Liver (tissue), 9 donors: ENCODE results near the gene MLLT3. TPM values are rescaled to one million over a fixed set of nuclear protein-coding genes. Genes with fewer than 3 reads are reported as not detected.

Experiments used
- DNase-seq: peaks from one replicate; pipeline ENCODE4 v3.0.0-alpha.2; 2017; ENCODE audit warnings: low spot score
- H3K27ac ChIP-seq, 2 donors: one replicate each; pipeline ENCODE4 v1.7.0; 2013; ENCODE audit warnings: inconsistent platforms in 2 of 2, low read length in 2 of 2, control low read depth in 1 of 2, low read depth in 1 of 2, mild to moderate bottlenecking in 1 of 2
- H3K27me3 ChIP-seq, 4 donors: one replicate each; pipeline versions ENCODE4 v1.6.1 to v1.7.0; 2013; ENCODE audit warnings: low read length in 3 of 4, inconsistent platforms in 1 of 4, mild to moderate bottlenecking in 1 of 4, moderate library complexity in 1 of 4; ENCODE audit not compliant: control insufficient read depth in 4 of 4, insufficient read depth in 4 of 4
- H3K36me3 ChIP-seq, 4 donors: one replicate each; pipeline versions ENCODE4 v1.6.1 to v1.7.0; 2013; ENCODE audit warnings: low read length in 3 of 4, mild to moderate bottlenecking in 3 of 4, low read depth in 1 of 4, moderate library complexity in 1 of 4; ENCODE audit not compliant: control insufficient read depth in 4 of 4, insufficient read depth in 3 of 4
- H3K4me1 ChIP-seq, 4 donors: one replicate each; pipeline versions ENCODE4 v1.6.1 to v1.7.0; 2013; ENCODE audit warnings: low read length in 3 of 4, mild to moderate bottlenecking in 3 of 4, moderate library complexity in 1 of 4; ENCODE audit not compliant: control insufficient read depth in 4 of 4, insufficient read depth in 4 of 4
- H3K4me3 ChIP-seq, 3 donors: one replicate each; pipeline versions ENCODE4 v1.6.1 to v1.7.0; 2013; ENCODE audit warnings: low read length in 3 of 3, control low read depth in 1 of 3, low read depth in 1 of 3, mild to moderate bottlenecking in 1 of 3
- H3K9ac ChIP-seq, 2 donors: one replicate each; pipeline ENCODE4 v1.7.0; 2013; ENCODE audit warnings: low read length in 2 of 2, mild to moderate bottlenecking in 2 of 2, moderate library complexity in 2 of 2, control low read depth in 1 of 2, low read depth in 1 of 2
- H3K9me3 ChIP-seq, 4 donors: one replicate each; pipeline versions ENCODE4 v1.6.1 to v1.7.0; 2013; ENCODE audit warnings: low read length in 3 of 4; ENCODE audit not compliant: control insufficient read depth in 4 of 4
- EGR1 ChIP-seq, 2 donors: IDR thresholded peaks; 2 replicates each; pipeline ENCODE4 v1.6.1; 2016 to 2018; ENCODE audit warnings: antibody characterized with exemption in 2 of 2, low read depth in 2 of 2
- FOXA1 ChIP-seq: IDR thresholded peaks from 2 replicates; pipeline ENCODE4 v1.6.1; 2016; ENCODE audit warnings: antibody characterized with exemption
- FOXA2 ChIP-seq: IDR thresholded peaks from 2 replicates; pipeline ENCODE4 v1.6.1; 2016; ENCODE audit warnings: antibody characterized with exemption
- GABPA ChIP-seq, 2 donors: IDR thresholded peaks in 1 of 2; conservative IDR thresholded peaks in 1 of 2; 2 replicates each; pipeline ENCODE4 v1.6.1; 2016; ENCODE audit warnings: antibody characterized with exemption in 2 of 2, mild to moderate bottlenecking in 1 of 2, moderate library complexity in 1 of 2
- HNF4A ChIP-seq, 2 donors: conservative IDR thresholded peaks; 2 replicates each; pipeline ENCODE4 v1.6.1; 2016; ENCODE audit warnings: antibody characterized with exemption in 2 of 2, mild to moderate bottlenecking in 2 of 2
- HNF4G ChIP-seq: IDR thresholded peaks from 2 replicates; pipeline ENCODE4 v1.6.1; 2016; ENCODE audit warnings: antibody characterized with exemption
- JUND ChIP-seq, 2 donors: IDR thresholded peaks; 2 replicates each; pipeline ENCODE4 v1.6.1; 2016; ENCODE audit warnings: antibody characterized with exemption in 2 of 2
- NR2F2 ChIP-seq: IDR thresholded peaks from 2 replicates; pipeline ENCODE4 v1.6.1; 2016; ENCODE audit warnings: antibody characterized with exemption
- RXRA ChIP-seq, 2 donors: IDR thresholded peaks; 2 replicates each; pipeline ENCODE4 v1.6.1; 2017 to 2018; ENCODE audit warnings: antibody characterized with exemption in 2 of 2, mild to moderate bottlenecking in 1 of 2
- TAF1 ChIP-seq: conservative IDR thresholded peaks from 2 replicates; pipeline ENCODE4 v1.6.1; 2016; ENCODE audit warnings: antibody characterized with exemption, mild to moderate bottlenecking
- YY1 ChIP-seq: IDR thresholded peaks from 2 replicates; pipeline ENCODE4 v1.6.1; 2016; ENCODE audit warnings: antibody characterized with exemption, mild to moderate bottlenecking
- WGBS: extraction: QIAGEN DNeasy Blood & Tissue Kit; methylation state at CpG from one replicate; pipeline ENCODE4 v1.1.7; 2013; 5-methylcytosine and 5-hydroxymethylcytosine counted together
- polyA plus RNA-seq, 2 donors: library from polyadenylated mRNA; stranded (reverse) in 1 of 2; unstranded in 1 of 2; fragments of 200-250 nt in 1 of 2; fragments of >200 nt in 1 of 2; fragmentation: Nextera tagmentation in 1 of 2; extraction: Ambion mirVana in 1 of 2; gene quantifications; one replicate each; pipeline versions ENCODE4 v1.2.1 to v1.2.3, GENCODE V29; 2013 to 2015
- total RNA-seq, 2 donors: library from RNA; depleted of rRNA; stranded (reverse); fragments of >200 nt; gene quantifications; one replicate each; pipeline ENCODE4 v1.2.3, GENCODE V29; 2014
- TF ChIP-seq, protein P1 (sequence below): IDR thresholded peaks from 2 replicates; pipeline ENCODE4 v1.6.1; 2016; ENCODE audit warnings: antibody characterized with exemption, mild to moderate bottlenecking
- TF ChIP-seq, protein P2 (sequence below): IDR thresholded peaks from 2 replicates; pipeline ENCODE4 v1.6.1; 2016; ENCODE audit warnings: antibody characterized with exemption
- TF ChIP-seq, protein P3 (sequence below): IDR thresholded peaks from 2 replicates; pipeline ENCODE4 v1.6.1; 2016; ENCODE audit warnings: antibody characterized with exemption
- TF ChIP-seq, protein P4 (sequence below): fragments of 150-350 bp; IDR thresholded peaks from 2 replicates; pipeline ENCODE4 v1.5.1; 2017; ENCODE audit warnings: improper control_type of control experiment, low read depth, low read length; ENCODE audit not compliant: missing input control
- TF ChIP-seq, protein P5 (sequence below): IDR thresholded peaks from 2 replicates; pipeline ENCODE4 v1.6.1; 2016; ENCODE audit warnings: antibody characterized with exemption
- donor health status: healthy.
- donor health status: healthy.
- donor health status: healthy.
- donor health status: healthy.
- donor health status: healthy.

Gene MLLT3
- total and polyA plus RNA-seq, 4 donors = 0.79 to 25.5 (median 1.3) TPM

DNA sequence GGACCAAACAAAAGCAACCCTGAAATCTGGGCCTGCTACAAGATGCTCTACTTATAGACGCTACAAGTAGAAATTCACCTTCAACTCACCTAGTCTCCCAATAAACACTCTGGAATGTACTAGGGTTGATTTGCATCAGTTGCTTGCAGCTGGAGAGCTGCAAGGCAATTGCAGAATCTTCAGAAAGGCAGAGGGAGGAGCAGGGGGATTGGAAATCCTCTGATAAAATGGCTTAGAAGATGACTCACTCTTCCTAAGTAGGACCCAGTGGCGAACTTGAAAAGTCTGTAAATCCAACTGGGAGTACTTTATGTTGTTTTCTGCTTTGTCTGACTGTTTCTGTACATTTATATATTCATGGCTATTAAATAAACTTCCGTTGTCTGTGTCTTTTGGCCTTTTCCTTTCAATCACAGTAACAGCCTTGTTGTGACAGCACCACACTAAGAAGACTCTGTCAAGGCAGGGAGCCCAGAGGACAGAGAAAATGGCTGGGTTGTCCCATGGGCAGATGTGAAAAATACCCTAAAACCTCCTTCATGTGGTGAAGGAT, 14.7 kb upstream of the MLLT3 start (continued):
- TF ChIP-seq, protein P1, sequence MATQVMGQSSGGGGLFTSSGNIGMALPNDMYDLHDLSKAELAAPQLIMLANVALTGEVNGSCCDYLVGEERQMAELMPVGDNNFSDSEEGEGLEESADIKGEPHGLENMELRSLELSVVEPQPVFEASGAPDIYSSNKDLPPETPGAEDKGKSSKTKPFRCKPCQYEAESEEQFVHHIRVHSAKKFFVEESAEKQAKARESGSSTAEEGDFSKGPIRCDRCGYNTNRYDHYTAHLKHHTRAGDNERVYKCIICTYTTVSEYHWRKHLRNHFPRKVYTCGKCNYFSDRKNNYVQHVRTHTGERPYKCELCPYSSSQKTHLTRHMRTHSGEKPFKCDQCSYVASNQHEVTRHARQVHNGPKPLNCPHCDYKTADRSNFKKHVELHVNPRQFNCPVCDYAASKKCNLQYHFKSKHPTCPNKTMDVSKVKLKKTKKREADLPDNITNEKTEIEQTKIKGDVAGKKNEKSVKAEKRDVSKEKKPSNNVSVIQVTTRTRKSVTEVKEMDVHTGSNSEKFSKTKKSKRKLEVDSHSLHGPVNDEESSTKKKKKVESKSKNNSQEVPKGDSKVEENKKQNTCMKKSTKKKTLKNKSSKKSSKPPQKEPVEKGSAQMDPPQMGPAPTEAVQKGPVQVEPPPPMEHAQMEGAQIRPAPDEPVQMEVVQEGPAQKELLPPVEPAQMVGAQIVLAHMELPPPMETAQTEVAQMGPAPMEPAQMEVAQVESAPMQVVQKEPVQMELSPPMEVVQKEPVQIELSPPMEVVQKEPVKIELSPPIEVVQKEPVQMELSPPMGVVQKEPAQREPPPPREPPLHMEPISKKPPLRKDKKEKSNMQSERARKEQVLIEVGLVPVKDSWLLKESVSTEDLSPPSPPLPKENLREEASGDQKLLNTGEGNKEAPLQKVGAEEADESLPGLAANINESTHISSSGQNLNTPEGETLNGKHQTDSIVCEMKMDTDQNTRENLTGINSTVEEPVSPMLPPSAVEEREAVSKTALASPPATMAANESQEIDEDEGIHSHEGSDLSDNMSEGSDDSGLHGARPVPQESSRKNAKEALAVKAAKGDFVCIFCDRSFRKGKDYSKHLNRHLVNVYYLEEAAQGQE = no peak
- TF ChIP-seq, protein P2, sequence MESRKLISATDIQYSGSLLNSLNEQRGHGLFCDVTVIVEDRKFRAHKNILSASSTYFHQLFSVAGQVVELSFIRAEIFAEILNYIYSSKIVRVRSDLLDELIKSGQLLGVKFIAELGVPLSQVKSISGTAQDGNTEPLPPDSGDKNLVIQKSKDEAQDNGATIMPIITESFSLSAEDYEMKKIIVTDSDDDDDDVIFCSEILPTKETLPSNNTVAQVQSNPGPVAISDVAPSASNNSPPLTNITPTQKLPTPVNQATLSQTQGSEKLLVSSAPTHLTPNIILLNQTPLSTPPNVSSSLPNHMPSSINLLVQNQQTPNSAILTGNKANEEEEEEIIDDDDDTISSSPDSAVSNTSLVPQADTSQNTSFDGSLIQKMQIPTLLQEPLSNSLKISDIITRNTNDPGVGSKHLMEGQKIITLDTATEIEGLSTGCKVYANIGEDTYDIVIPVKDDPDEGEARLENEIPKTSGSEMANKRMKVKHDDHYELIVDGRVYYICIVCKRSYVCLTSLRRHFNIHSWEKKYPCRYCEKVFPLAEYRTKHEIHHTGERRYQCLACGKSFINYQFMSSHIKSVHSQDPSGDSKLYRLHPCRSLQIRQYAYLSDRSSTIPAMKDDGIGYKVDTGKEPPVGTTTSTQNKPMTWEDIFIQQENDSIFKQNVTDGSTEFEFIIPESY = no peak
- TF ChIP-seq GABPA (IDR thresholded peaks at IDR 0.05 in 1 of 2, conservative IDR thresholded peaks at IDR 0.05 in 1 of 2) (no peak), TAF1 (no peak)

DNA sequence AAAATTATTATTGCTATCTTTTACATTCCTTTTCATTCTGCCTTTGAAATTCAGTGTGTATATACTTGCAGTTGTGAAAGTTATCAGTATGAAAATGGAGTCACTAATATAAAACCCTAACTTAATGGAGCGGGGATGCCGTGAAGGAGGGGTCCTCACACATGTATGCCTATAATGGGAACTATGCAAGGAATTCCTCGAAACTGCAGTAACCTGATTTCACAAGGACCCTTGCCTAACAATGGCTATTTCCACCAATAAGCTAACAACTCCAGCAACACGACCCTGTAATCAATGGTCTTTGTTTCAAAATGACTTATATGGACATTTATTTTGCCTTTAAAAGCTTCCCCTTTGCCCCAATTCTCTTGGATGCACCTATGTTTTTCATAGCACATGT, 12.6 kb upstream of the MLLT3 start:
- 73% methylated on average over 4 of the region's 4 CpGs for WGBS
- peaks cover 0 to 6% (median 0%) of the 10 kb centered on the region in 4 donors for H3K27me3 ChIP-seq
- no peak overlapping the region for H3K4me3 ChIP-seq
- no peak overlapping the region for H3K27ac ChIP-seq
- no peaks in the 10 kb centered on the region for H3K4me1 ChIP-seq
- H3K9ac ChIP-seq = no peak overlapping the region
- H3K9me3 ChIP-seq = no peaks in the 10 kb centered on the region
- TF ChIP-seq, protein P3, sequence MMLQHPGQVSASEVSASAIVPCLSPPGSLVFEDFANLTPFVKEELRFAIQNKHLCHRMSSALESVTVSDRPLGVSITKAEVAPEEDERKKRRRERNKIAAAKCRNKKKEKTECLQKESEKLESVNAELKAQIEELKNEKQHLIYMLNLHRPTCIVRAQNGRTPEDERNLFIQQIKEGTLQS = no peak
- TF ChIP-seq, protein P4, sequence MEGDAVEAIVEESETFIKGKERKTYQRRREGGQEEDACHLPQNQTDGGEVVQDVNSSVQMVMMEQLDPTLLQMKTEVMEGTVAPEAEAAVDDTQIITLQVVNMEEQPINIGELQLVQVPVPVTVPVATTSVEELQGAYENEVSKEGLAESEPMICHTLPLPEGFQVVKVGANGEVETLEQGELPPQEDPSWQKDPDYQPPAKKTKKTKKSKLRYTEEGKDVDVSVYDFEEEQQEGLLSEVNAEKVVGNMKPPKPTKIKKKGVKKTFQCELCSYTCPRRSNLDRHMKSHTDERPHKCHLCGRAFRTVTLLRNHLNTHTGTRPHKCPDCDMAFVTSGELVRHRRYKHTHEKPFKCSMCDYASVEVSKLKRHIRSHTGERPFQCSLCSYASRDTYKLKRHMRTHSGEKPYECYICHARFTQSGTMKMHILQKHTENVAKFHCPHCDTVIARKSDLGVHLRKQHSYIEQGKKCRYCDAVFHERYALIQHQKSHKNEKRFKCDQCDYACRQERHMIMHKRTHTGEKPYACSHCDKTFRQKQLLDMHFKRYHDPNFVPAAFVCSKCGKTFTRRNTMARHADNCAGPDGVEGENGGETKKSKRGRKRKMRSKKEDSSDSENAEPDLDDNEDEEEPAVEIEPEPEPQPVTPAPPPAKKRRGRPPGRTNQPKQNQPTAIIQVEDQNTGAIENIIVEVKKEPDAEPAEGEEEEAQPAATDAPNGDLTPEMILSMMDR = no peak
- TF ChIP-seq FOXA1 (no peak), GABPA (IDR thresholded peaks at IDR 0.05 in 1 of 2, conservative IDR thresholded peaks at IDR 0.05 in 1 of 2) (no peak), HNF4A (conservative IDR thresholded peaks at IDR 0.05) (no peak), JUND (IDR thresholded peaks at IDR 0.05) (no peak), RXRA (IDR thresholded peaks at IDR 0.05) (no peak), NR2F2 (no peak), FOXA2 (no peak), EGR1 (IDR thresholded peaks at IDR 0.05; ENCODE audit: low read depth in 2 of 2) (no peak), YY1 (no peak), HNF4G (no peak)
- TF ChIP-seq, protein P2 = no peak
- TF ChIP-seq, protein P5, sequence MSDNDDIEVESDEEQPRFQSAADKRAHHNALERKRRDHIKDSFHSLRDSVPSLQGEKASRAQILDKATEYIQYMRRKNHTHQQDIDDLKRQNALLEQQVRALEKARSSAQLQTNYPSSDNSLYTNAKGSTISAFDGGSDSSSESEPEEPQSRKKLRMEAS = no peak
- TF ChIP-seq, protein P1 = no peak
- DNase-seq = no peak
- no peaks in the 10 kb centered on the region for H3K36me3 ChIP-seq
